Prostate gland (tissue), 2 donors: ENCODE measurements around the gene TBRG1. TPM values are rescaled to one million over a fixed set of nuclear protein-coding genes. Genes with fewer than 3 reads are reported as not detected.
"Not testable (repeated sequence)": the region's sequence is repeated elsewhere in the genome, so short reads cannot be mapped to it uniquely, and the experiment has no call there.

Experiments
- DNase-seq: peaks from one replicate; pipeline ENCODE4 v3.0.0-alpha.2; 2019; ENCODE audit warnings: low spot score
- H3K27ac ChIP-seq, 2 donors: fragments of 200-600 bp; sonication (generic); 2 replicates each; pipeline ENCODE4 v1.5.1; 2017 to 2019
- H3K27me3 ChIP-seq: fragments of 200-600 bp; sonication (generic); replicated peaks from 2 replicates; pipeline ENCODE4 v1.5.1; 2019; ENCODE audit not compliant: insufficient read depth
- H3K36me3 ChIP-seq, 2 donors: fragments of 200-600 bp; sonication (generic); 1 replicate in 1 of 2; 2 replicates in 1 of 2; pipeline versions ENCODE4 v1.5.1 to v1.8.1; 2017 to 2019
- H3K4me1 ChIP-seq: fragments of 200-600 bp; sonication (generic); replicated peaks from 2 replicates; pipeline ENCODE4 v1.5.1; 2019
- H3K4me3 ChIP-seq, 2 donors: fragments of 200-600 bp; sonication (generic); 2 replicates each; pipeline ENCODE4 v1.5.1; 2017 to 2019
- H3K9me3 ChIP-seq: fragments of 200-600 bp; sonication (generic); 2 replicates; pipeline ENCODE4 v1.5.1; 2017
- CTCF ChIP-seq, 4 experiments: fragments of 200-600 bp in 2 of 4; fragments of 450-650 bp in 2 of 4; sonication (generic) in 2 of 4; IDR thresholded peaks; 1 replicate in 3 of 4; 2 replicates in 1 of 4; pipeline ENCODE4 v1.5.1; 2016 to 2019; ENCODE audit warnings: antibody characterized with exemption in 4 of 4, mild to moderate bottlenecking in 2 of 4, moderate library complexity in 2 of 4
- POLR2A ChIP-seq: fragments of 450-650 bp; IDR thresholded peaks from one replicate; pipeline ENCODE4 v1.6.1; 2016; ENCODE audit warnings: antibody characterized with exemption, mild to moderate bottlenecking
- POLR2AphosphoS5 ChIP-seq: sonication (generic); formaldehyde crosslinking; IDR thresholded peaks from one replicate; pipeline ENCODE4 v1.6.1; 2017; ENCODE audit warnings: antibody characterized with exemption
- WGBS: methylation state at CpG from one replicate; pipeline ENCODE4 v1.1.5; 2018; 5-methylcytosine and 5-hydroxymethylcytosine counted together
- intact Hi-C: fragments of 100-400 bp; cut with DNase I; formaldehyde crosslinking; loops from one replicate; pipeline ENCODE4 v1.14.2; 2022
- total RNA-seq, 2 donors: library from RNA; depleted of rRNA; stranded (reverse); fragments of >200 nt; gene quantifications; one replicate each; pipeline ENCODE4 v1.1.0, GENCODE V29; 2016

Gene TBRG1
- total RNA-seq, 2 donors from 2014 or later = 30.8 to 33.8 TPM

- Histone ChIP-seq H3K4me3 (no peak overlapping the region), H3K9me3 (no peaks in the 10 kb centered on the region), H3K36me3 (no peaks in the 10 kb centered on the region), H3K27ac (no peak overlapping the region), H3K4me1 (no peaks in the 10 kb centered on the region), H3K27me3 (peaks cover 2% of the 10 kb centered on the region)
- no peak for DNase-seq
- no peak for TF ChIP-seq CTCF (IDR thresholded peaks at IDR 0.05)
- TF ChIP-seq POLR2AphosphoS5 = no peak
- no peak for TF ChIP-seq POLR2A
- whole genome bisulfite sequencing = 70% methylated on average over 6 of the region's 6 CpGs
- intact Hi-C loops = loop anchor here (10.0 kb wide), 1 partner anchor 518 kb away; no protein-coding TSS in a partner anchor
Measured at GRCh38 chr11:124592627-124593026, 30.0 kb upstream of the TBRG1 start.

- Histone ChIP-seq H3K9me3 (no peaks in the 10 kb centered on the region), H3K36me3 (no peaks in the 10 kb centered on the region), H3K27ac (no peak overlapping the region), H3K4me3 (no peak overlapping the region), H3K27me3 (peaks cover 2% of the 10 kb centered on the region), H3K4me1 (no peaks in the 10 kb centered on the region)
- WGBS = 84% methylated on average over 3 of the region's 3 CpGs
- no peak for DNase-seq
- TF ChIP-seq POLR2A = no peak
- TF ChIP-seq POLR2AphosphoS5 = no peak
- TF ChIP-seq CTCF (IDR thresholded peaks at IDR 0.05) = no peak
- intact Hi-C loops = loop anchor here (10.0 kb wide), 1 partner anchor 521 kb away; no protein-coding TSS in a partner anchor
Measured at GRCh38 chr11:124595302-124595701, 27.4 kb upstream of the TBRG1 start.

GRCh38 chr11:124597626-124598025 lies 25.0 kb upstream of the TBRG1 start:
- intact Hi-C loops = loop anchor here (10.0 kb wide), 1 partner anchor 523 kb away; no protein-coding TSS in a partner anchor
- DNase-seq = no peak
- H3K36me3 ChIP-seq = no peaks in the 10 kb centered on the region
- peaks cover under 1% of the 10 kb centered on the region for H3K27me3 ChIP-seq
- no peaks in the 10 kb centered on the region for H3K4me1 ChIP-seq
- H3K4me3 ChIP-seq = no peak overlapping the region
- H3K9me3 ChIP-seq = no peaks in the 10 kb centered on the region
- TF ChIP-seq POLR2AphosphoS5 (no peak), CTCF (IDR thresholded peaks at IDR 0.05) (no peak), POLR2A (no peak)
- H3K27ac ChIP-seq = no peak overlapping the region

- H3K36me3 ChIP-seq = no peaks in the 10 kb centered on the region
- H3K4me1 ChIP-seq = no peaks in the 10 kb centered on the region
- no peak overlapping the region for H3K4me3 ChIP-seq
- no peak for DNase-seq
- intact Hi-C loops = no loop called here
- H3K27ac ChIP-seq = no peak overlapping the region
- 57% methylated on average over 5 of the region's 5 CpGs for WGBS
- TF ChIP-seq CTCF (IDR thresholded peaks at IDR 0.05) (no peak), POLR2A (no peak), POLR2AphosphoS5 (no peak)
- H3K9me3 ChIP-seq = no peaks in the 10 kb centered on the region
- no peaks in the 10 kb centered on the region for H3K27me3 ChIP-seq
Measured at GRCh38 chr11:124600621-124601320, 21.9 kb upstream of the TBRG1 start.

GRCh38 chr11:124602193-124602592 lies 20.5 kb upstream of the TBRG1 start:
- Histone ChIP-seq H3K27me3 (no peaks in the 10 kb centered on the region), H3K4me1 (no peaks in the 10 kb centered on the region), H3K9me3 (no peaks in the 10 kb centered on the region), H3K27ac (no peak overlapping the region), H3K4me3 (no peak overlapping the region), H3K36me3 (no peaks in the 10 kb centered on the region)
- WGBS = 83% methylated on average over 3 of the region's 3 CpGs
- intact Hi-C loops = no loop called here
- DNase-seq = no peak
- TF ChIP-seq POLR2A (no peak), CTCF (IDR thresholded peaks at IDR 0.05) (no peak), POLR2AphosphoS5 (no peak)

GRCh38 chr11:124602723-124603122 lies 19.9 kb upstream of the TBRG1 start:
- DNase-seq, H3K4me1 ChIP-seq, H3K27me3 ChIP-seq, H3K9me3 ChIP-seq, H3K36me3 ChIP-seq, H3K27ac ChIP-seq, intact Hi-C loops, H3K4me3 ChIP-seq: not testable (repeated sequence)
- 70% methylated on average over 3 of the region's 3 CpGs for WGBS
